HG02870 (cell line): ENCODE measurements around the gene MMP21.

Experiments
- ATAC-seq: cut with Tn5 transposase; IDR thresholded peaks from one replicate; pipeline ENCODE4 v1.9.1; 2021; ENCODE audit warnings: mild to moderate bottlenecking, moderate library complexity; ENCODE audit not compliant: unreplicated experiment

The MMP21 gene

DNA sequence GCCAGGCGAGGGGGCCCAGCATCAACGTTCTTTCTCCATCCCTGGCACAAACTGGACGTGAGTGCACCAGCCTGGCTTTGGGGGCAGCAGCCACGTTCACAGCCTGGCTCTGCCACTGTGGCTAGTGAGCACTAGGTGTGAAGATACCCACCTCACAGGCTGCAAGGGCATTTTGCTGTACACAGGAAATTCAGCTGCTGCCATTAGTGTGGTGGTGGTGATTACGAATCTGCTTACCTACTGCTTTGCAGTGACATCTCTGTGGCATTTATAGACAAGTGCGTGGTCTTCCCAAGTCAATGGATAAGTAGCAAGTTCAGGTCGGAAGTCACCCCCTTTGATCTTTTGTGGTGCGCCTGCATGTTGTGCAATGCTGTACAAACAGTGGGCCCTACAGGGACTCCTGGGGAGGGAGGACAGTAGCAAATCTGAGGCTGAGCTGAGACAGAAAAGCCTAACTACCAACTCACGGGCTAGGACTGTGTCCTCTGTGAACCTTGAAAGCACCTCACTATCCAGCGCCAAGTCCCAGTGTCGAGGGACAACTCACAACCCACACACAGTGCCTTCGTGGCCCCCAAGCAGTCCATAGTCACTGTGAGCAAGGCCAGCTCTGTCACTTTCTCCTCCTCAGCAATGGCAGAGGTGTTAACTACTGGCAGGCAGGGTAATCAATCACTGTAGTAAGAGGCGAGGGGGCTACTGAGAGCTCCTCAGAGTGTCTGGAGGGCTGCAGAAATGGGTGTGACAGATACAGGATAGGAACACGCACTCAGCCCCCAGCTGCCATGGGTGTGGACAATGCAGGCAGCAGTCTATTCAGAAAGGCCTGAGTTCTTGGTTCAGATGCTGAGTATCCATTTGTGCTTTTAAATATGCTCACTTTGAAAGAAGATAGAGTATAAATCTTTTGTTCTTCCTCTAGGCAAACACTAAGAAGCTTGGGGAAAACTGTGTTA lies 17.0 kb upstream of the MMP21 start:
- ATAC-seq, result no peak

DNA sequence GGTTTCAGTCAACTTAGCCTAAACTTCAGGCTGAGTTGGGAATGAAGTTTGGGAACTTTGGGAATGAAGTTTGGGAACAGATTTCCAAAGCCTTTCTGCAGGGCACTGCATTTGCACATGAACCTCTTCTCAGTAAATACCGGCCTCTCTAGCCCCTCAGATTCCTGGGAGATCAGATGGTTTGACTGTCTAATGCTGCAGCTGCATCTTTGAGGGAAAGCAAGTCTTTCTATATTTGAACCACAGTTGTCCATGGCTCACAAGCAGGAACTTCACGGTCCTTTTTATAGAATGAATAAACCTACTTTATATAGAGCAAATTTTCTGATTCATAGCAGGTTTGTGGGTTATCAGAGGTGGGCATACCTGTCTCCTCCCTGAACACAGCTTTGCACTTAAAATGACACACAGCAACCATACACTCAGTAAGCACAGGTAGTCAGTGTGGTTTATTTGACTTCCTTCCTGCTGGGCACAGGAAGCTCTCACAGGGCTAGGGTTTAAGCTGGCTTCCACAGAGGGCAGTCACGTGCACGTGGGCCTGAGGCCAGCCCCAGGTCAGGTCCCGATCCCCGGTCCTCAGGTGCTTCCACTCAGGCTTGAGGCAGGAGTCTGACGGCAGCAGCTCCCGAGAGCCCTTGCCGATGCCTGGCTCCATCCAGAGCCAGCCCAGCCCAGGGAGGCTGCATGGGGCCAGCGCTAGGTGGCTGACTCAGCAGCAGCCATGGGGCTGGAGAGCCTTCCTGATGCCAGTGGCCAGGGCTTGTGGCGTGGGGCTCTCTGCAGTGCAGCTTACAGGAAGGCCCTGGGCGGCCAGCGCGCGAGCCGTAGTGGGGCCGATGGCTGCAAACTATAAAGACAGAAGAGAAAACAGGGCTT lies 12.8 kb upstream of the MMP21 start:
- no peak for ATAC-seq

DNA sequence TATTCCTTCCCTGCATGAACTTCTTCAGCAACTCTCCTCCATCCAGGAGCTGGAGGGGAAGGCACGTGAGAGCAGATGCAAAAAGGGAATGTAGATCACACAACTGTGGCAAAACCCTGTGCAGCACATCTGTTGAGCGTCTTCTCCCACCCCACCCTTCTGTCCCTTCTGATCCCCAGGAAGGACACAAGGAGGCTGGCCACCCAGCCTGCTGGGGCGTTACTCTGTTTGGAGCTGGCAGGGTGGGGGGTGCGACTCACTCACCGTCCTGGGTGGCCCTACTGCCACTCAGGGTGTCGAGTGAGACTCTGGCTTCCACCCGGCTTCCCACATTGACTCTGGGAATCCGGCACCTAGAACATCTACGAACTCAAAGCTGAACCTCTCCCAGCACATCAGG lies 10.2 kb upstream of the MMP21 start:
- no peak for ATAC-seq

DNA sequence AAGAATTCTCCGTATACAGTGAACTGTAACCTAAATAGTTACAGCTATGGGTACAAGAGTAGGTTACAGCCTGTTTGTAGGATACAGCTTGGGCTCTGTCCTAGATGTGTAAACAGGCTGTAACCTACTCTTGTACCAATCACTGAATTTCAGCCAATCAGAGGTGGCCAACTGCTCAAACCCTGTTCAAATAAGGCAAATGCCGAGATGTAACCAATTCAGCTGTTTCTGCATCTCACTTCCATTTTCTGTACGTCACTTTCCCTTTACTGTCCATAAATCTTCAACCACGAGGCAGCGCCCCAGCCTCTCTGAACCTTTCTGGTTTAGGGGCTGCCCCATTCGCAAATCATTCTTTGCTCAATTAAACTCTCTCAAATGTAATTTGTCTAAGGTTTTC lies 8.3 kb upstream of the MMP21 start:
- ATAC-seq, result peak; percentile 78

- no peak for ATAC-seq
Measured at GRCh38 chr10:125783408-125783807, 7.8 kb upstream of the MMP21 start.

DNA sequence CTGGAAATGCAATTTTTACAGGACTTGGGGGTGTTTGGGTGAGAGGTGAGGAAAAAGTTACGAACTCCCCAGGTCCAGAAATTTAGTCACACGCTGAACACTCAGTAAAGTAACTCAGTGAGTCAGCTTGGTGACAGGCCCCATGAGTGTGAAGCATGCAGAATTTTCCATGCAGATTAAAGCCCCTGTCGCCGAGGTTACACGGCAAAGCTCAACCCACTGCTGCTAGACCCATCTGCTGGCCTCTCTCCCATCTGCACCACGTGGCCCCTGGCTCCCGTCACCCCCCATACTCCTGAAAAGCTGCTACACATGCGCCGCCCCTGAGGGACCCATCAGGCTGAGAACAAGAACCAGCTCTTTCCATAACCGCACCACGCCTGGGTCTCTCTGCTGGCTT lies 7.0 kb upstream of the MMP21 start:
- no peak for ATAC-seq

DNA sequence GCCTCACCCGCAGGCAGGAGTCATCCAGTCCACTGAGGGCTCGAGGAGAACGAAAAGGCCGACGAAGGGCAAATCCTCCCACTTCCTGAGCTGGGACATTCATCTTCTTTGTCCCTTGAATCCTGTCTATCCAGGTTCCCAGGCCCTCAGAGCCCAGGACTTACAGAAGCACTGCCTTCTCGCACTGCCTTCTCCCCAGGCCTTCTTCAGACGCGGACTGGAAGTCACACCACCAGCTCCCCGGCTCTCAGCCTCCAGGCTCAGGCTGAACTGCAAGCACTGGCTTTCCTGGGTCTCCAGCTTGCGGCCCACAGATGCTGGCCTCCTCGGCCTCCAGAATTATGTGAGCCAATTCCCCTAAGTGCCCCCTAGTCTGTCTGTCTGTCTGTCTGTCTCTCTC lies 6.4 kb upstream of the MMP21 start:
- no peak for ATAC-seq

DNA sequence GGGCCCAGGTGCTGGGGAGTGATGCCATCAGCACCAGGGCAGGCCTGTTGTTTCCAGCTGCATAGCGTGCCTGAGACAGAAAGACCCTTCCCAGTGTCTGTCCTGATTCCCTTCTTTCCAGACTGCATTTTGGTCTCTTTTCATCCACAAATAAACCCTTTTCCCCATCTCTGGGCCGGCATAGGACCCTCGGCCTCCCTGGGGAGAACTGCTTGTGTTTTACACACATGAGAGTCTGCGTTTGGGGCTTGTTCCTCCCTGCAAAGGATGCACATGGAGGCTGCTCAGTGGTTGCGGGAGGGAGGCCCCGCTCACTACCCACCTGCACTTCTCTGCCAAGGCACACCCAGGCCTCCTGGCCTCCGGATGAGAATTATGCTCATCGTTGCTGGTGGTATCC lies 5.8 kb upstream of the MMP21 start:
- ATAC-seq, result no peak

GRCh38 chr10:125779403-125780327 lies 4.0 kb upstream of the MMP21 start:
- ATAC-seq, result no peak

GRCh38 chr10:125778556-125778955 lies 2.9 kb upstream of the MMP21 start:
- ATAC-seq, result no peak

DNA sequence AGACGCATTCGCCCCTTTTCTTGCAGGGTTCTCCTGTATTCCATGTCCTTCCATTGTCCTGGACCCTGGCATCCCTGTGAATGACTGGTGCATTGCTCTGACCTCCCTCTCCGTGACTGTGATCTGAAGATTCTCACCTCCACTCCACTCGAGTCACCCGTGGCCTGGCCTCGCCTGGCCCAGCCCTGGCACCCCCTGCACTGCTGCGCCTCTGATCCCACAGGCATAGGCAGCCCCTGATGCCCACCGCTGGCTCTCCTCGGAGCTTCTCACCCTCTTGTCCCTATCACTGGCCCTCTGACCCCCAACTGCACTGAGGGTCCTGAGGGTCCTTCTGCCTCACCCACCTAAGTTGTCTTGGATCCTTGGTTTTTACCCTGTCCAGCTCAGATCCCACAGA lies 2.2 kb upstream of the MMP21 start:
- ATAC-seq, result no peak

- ATAC-seq, result no peak
Measured at GRCh38 chr10:125774581-125775191, 935 bp downstream of the MMP21 start.

DNA sequence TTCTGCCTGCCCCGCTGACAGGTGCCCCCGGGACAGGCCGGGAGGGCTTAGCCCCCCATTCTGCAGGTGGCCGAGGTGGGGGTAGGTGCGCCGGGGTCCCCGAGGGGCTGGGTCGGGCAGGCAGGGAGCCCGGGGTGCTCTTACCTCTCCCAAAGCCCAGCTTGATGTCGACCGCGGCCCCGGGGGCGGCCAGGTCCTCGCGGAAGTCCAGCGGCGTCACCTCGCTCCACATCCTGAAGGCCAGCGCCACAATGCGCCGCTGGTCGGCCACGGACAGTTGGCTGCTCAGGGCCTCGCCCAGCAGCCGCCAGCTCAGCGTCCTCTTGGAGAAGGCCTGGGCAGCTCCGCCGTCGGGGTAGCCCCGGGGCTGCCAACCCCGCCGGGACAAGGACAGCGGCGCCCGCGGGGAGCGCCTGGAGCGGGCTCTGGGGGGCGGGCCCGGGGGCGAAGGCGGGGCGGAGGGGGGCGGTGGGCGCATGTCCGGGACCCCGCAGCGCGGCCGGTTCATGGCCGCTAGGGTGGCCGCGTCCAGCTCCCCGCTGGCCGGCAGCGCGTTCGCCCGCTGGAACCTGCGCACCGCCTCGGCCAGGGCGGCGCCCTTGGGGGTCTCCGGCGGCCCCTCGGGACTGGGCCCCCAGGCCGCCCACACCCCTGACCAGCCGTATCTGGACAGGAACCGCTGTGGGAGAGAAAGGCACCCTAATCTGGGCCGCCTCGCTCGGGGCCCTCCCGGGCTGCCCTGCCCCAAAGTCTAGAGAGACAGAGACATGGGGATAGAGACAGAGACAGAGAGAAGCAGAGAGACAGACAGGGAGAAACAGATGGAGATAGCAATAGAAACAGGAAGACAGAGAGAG lies 1.7 kb downstream of the MMP21 start:
- no peak for ATAC-seq

DNA sequence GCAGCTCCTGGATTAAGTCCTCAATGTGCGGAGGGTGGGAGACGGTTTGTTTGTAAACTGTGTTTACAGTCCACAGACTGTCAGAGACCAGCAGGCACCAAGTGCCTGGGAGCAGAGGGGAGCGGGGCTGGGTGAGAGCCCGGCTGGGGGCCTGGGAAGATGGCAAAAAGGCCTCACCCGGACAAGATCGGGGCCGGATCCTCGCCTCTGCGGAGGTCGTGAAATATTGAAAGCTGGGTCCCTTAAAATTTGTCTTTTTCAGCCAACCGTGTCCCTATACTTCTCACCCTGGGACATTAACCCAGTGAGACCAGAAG lies 2.8 kb downstream of the MMP21 start:
- no peak for ATAC-seq

- ATAC-seq, result no peak
Measured at GRCh38 chr10:125772112-125772863, 3.3 kb downstream of the MMP21 start.

- no peak for ATAC-seq
Measured at GRCh38 chr10:125770844-125771243, 4.8 kb downstream of the MMP21 start.

- no peak for ATAC-seq
Measured at GRCh38 chr10:125769175-125769574, 6.4 kb downstream of the MMP21 start.

- ATAC-seq, result no peak
Measured at GRCh38 chr10:125768219-125768855, 7.3 kb downstream of the MMP21 start.
